Lower lobe of right lung (tissue), 2 donors: ENCODE measurements around the gene ITGA7. TPM values are rescaled to one million over a fixed set of nuclear protein-coding genes. Genes with fewer than 3 reads are reported as not detected.

Experiments used
- ATAC-seq, 2 donors: fragments of 200-7000 bp; cut with Tn5 transposase; one replicate each; pipeline ENCODE4 v1.9.1; 2020 to 2022; ENCODE audit warnings: mild to moderate bottlenecking in 2 of 2, moderate library complexity in 2 of 2
- DNase-seq: peaks from one replicate; pipeline ENCODE4 v3.0.0-alpha.2; 2020
- H3K27ac ChIP-seq: fragments of 200-600 bp; one replicate; pipeline ENCODE4 v1.8.0; 2022
- H3K27me3 ChIP-seq: fragments of 200-600 bp; one replicate; pipeline ENCODE4 v1.8.0; 2022; ENCODE audit warnings: low read depth
- H3K36me3 ChIP-seq: fragments of 200-600 bp; one replicate; pipeline ENCODE4 v1.8.0; 2022; ENCODE audit warnings: mild to moderate bottlenecking
- H3K4me1 ChIP-seq: fragments of 200-600 bp; one replicate; pipeline ENCODE4 v1.8.0; 2022
- H3K4me3 ChIP-seq: fragments of 200-600 bp; one replicate; pipeline ENCODE4 v1.8.0; 2022; ENCODE audit warnings: mild to moderate bottlenecking
- H3K9me3 ChIP-seq: fragments of 200-600 bp; one replicate; pipeline ENCODE4 v1.8.0; 2022
- intact Hi-C: fragments of 100-400 bp; cut with DNase I; formaldehyde crosslinking; loops from one replicate; pipeline ENCODE4 v1.11.0; 2022
- total RNA-seq: library from RNA; stranded (reverse); fragmentation: NEBNext Ultra II Directional; extraction: Animal tissue kit (Norgen Biotek cat#: 25700); gene quantifications from one replicate; pipeline ENCODE4 v1.2.1, GENCODE V29; 2021
- TF ChIP-seq, protein P1 (sequence below): fragments of 200-600 bp; IDR thresholded peaks from one replicate; pipeline ENCODE4 v1.8.0; 2022; ENCODE audit warnings: antibody characterized with exemption, mild to moderate bottlenecking
- donor health status: DM: no; HTN: yes; CAD: no; lungs with severe emphysema.

ITGA7 gene
- total RNA-seq, 1 donor from 2014 or later: 17.5 TPM

DNA sequence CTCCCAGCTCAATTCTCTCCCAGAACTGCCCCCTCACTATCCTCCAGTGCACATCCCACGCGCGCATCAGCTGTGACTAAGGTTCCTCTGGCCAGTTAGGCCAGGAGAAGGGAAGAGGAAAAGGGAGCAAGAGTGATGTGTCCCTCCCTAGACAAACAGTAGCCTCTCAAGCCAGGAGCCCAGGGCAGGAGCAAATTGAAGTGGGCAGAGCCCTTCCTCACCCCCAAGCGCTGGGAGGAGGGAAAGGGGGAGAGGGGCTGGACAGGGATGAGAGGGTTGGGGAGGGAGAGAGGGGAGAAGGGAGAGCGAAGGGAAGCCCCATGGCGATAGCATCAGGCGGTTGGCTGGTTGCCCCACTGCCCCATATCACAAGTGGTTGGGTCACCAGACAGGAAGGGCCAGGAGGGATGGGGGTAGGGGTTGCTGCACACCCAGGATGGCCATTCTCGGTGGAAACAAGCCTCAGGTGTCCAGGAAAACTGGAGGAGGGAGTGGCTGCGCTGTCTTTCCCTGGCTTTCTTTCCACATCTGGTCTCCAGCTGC, 20.0 kb upstream of the ITGA7 start:
- intact Hi-C loops: no loop called here
- TF ChIP-seq, protein P1, sequence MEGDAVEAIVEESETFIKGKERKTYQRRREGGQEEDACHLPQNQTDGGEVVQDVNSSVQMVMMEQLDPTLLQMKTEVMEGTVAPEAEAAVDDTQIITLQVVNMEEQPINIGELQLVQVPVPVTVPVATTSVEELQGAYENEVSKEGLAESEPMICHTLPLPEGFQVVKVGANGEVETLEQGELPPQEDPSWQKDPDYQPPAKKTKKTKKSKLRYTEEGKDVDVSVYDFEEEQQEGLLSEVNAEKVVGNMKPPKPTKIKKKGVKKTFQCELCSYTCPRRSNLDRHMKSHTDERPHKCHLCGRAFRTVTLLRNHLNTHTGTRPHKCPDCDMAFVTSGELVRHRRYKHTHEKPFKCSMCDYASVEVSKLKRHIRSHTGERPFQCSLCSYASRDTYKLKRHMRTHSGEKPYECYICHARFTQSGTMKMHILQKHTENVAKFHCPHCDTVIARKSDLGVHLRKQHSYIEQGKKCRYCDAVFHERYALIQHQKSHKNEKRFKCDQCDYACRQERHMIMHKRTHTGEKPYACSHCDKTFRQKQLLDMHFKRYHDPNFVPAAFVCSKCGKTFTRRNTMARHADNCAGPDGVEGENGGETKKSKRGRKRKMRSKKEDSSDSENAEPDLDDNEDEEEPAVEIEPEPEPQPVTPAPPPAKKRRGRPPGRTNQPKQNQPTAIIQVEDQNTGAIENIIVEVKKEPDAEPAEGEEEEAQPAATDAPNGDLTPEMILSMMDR: no peak
- Histone ChIP-seq H3K36me3 (peaks cover 48% of the 10 kb centered on the region), H3K9me3 (no peaks in the 10 kb centered on the region), H3K4me3 (peak overlapping the region; percentile 77), H3K27me3 (no peaks in the 10 kb centered on the region), H3K4me1 (peaks cover 48% of the 10 kb centered on the region), H3K27ac (peak overlapping the region; percentile 98)
- peak; percentile 85 for DNase-seq
- ATAC-seq: peak; percentile 25 to 29

DNA sequence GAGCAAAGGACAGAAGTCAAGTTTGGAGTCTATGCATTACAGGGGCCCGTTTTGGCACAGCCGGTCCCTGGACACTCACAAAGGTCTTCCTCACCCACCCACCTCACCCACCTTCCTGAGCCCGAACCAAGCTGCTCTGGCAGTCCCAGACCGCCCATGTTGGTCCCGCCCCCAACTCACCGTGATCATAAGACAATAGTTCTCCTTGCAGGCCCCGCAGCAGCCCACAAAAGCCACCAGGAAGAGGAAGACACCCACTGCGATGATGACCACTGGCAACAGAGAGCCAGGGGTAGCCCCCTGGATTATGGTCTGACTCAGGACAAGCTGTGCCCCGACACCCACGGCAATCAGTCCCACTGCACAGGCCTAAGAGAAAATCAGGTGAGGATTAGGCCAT, 19.3 kb upstream of the ITGA7 start:
- Histone ChIP-seq H3K36me3 (peaks cover 50% of the 10 kb centered on the region), H3K27me3 (no peaks in the 10 kb centered on the region), H3K9me3 (no peaks in the 10 kb centered on the region), H3K4me1 (peaks cover 48% of the 10 kb centered on the region), H3K27ac (peak overlapping the region; percentile 98), H3K4me3 (peak overlapping the region; percentile 77)
- intact Hi-C loops: no loop called here
- no peak for DNase-seq
- ATAC-seq: no peak
- TF ChIP-seq, protein P1: no peak

DNA sequence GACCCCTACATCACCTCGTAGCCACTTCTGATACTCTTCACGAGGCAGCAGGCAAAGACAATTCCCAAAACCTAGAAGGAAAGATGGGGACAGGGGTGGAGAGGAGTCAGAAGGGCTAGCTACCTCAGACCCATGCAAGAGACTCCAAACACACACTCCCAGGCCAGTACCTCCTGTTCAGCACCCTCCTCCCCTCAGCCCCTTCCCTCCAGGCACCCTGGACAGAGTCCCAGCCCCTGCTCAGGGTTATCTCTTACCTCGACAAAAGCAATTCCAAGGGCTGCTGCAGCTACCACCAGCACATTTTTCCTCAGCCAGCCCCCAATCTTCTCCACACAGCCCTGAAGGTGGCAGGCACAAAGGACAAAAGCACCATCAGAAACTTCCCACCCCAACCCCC, 17.9 kb upstream of the ITGA7 start:
- intact Hi-C loops: no loop called here
- H3K9me3 ChIP-seq: no peaks in the 10 kb centered on the region
- no peak overlapping the region for H3K27ac ChIP-seq
- TF ChIP-seq, protein P1: no peak
- peaks cover 49% of the 10 kb centered on the region for H3K4me1 ChIP-seq
- H3K4me3 ChIP-seq: no peak overlapping the region
- ATAC-seq (no peak), DNase-seq (no peak)
- H3K36me3 ChIP-seq: peaks cover 50% of the 10 kb centered on the region
- H3K27me3 ChIP-seq: no peaks in the 10 kb centered on the region

DNA sequence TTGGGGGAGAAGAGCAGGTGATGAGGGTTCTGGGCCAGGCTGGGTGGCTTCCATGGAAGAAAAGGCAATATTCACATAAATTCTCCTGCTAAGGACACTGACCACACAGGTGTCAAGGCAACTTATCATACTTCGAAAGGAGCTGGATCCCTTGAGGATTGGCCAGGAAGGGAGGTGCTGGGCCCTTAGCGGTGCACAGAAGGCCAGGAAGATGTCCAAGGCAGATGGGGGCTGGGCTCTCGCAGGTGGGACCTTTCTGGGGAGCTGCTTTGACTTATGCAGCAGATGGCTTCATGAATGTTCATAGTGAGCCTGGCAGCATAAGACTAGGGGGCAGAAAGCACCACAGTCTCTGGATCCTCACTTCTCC, 17.2 kb upstream of the ITGA7 start:
- Histone ChIP-seq H3K4me3 (no peak overlapping the region), H3K9me3 (no peaks in the 10 kb centered on the region), H3K27ac (no peak overlapping the region), H3K27me3 (no peaks in the 10 kb centered on the region), H3K4me1 (peaks cover 49% of the 10 kb centered on the region), H3K36me3 (peaks cover 52% of the 10 kb centered on the region)
- DNase-seq (no peak), ATAC-seq (no peak)
- intact Hi-C loops: no loop called here
- TF ChIP-seq, protein P1: no peak

DNA sequence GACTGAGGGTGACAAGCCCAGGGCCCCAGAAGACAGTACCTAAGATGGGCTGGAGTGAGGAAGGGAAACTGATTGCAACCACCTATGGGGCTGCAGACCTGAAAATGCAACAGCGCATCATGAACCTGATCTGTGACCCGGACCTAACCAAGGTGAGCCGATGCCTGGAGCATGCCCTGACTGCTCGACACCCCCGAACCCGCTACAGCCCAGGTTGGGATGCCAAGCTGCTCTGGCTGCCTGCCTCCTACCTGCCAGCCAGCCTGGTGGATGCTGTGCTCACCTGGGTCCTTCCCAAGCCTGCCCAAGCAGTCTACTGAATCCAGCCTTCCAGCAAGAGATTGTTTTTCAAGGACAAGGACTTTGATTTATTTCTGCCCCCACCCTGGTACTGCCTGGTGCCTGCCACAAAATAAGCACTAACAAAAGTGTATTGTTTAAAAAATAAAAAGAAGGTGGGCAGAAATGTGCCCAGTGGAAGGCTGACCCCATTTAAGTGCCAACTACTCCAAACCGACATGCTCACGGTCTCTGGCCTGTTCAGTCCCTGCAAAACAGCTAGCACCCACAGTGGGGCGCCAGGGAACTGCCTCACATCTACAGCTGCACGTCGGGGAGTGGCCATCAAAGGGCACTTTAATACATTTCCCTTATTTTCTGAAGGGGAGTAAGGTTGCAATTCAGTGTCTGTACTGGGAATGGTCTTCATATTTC, 16.7 kb upstream of the ITGA7 start:
- Histone ChIP-seq H3K27ac (no peak overlapping the region), H3K36me3 (peaks cover 57% of the 10 kb centered on the region), H3K4me3 (no peak overlapping the region), H3K27me3 (no peaks in the 10 kb centered on the region), H3K4me1 (peaks cover 50% of the 10 kb centered on the region), H3K9me3 (no peaks in the 10 kb centered on the region)
- TF ChIP-seq, protein P1: peak; percentile 54
- DNase-seq: peak; percentile 77
- no peak for ATAC-seq
- intact Hi-C loops: no loop called here
